WTC11 (cell line): ENCODE results near the gene SCO2.

ENCODE experiments used
- CREB1 ChIP-seq: sonication (generic); formaldehyde crosslinking; IDR thresholded peaks from 2 replicates; pipeline ENCODE4 v1.8.0; 2023; ENCODE audit warnings: mild to moderate bottlenecking, missing genetic modification reagents
- NFYB ChIP-seq: sonication (generic); formaldehyde crosslinking; conservative IDR thresholded peaks from 2 replicates; pipeline ENCODE4 v1.8.0; 2022; ENCODE audit warnings: low read depth, missing genetic modification reagents
- TF ChIP-seq, protein P1 (sequence below): sonication (generic); formaldehyde crosslinking; IDR thresholded peaks from 2 replicates; pipeline ENCODE4 v1.8.1; 2022; ENCODE audit warnings: missing genetic modification reagents, borderline replicate concordance
- TF ChIP-seq, protein P2 (sequence below): fragments of 200-600 bp; IDR thresholded peaks from 2 replicates; pipeline ENCODE4 v1.8.0; 2022; ENCODE audit warnings: antibody characterized with exemption

DNA sequence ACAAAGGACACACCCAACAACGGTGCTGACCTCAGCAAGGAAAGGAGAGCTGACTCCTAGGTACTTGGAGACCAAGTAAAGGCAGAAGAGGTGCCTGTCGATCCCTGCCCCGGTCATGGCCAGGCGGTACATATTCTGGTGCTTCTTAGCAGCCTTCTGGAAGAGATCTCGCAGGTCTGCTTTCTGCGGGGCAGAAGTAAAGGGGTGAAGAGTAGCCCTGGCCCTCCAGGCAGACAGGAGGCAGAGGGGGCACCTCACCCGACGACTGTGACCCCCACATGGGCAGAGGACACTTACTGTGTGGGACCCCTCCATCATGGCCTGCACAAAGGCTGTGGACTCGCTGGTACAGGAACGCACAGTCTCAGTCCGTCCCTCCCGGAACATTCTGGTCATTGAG, 45.5 kb upstream of the SCO2 start:
- TF ChIP-seq, protein P1, sequence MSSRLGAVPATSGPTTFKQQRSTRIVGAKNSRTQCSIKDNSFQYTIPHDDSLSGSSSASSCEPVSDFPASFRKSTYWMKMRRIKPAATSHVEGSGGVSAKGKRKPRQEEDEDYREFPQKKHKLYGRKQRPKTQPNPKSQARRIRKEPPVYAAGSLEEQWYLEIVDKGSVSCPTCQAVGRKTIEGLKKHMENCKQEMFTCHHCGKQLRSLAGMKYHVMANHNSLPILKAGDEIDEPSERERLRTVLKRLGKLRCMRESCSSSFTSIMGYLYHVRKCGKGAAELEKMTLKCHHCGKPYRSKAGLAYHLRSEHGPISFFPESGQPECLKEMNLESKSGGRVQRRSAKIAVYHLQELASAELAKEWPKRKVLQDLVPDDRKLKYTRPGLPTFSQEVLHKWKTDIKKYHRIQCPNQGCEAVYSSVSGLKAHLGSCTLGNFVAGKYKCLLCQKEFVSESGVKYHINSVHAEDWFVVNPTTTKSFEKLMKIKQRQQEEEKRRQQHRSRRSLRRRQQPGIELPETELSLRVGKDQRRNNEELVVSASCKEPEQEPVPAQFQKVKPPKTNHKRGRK = no peak
- TF ChIP-seq, protein P2, sequence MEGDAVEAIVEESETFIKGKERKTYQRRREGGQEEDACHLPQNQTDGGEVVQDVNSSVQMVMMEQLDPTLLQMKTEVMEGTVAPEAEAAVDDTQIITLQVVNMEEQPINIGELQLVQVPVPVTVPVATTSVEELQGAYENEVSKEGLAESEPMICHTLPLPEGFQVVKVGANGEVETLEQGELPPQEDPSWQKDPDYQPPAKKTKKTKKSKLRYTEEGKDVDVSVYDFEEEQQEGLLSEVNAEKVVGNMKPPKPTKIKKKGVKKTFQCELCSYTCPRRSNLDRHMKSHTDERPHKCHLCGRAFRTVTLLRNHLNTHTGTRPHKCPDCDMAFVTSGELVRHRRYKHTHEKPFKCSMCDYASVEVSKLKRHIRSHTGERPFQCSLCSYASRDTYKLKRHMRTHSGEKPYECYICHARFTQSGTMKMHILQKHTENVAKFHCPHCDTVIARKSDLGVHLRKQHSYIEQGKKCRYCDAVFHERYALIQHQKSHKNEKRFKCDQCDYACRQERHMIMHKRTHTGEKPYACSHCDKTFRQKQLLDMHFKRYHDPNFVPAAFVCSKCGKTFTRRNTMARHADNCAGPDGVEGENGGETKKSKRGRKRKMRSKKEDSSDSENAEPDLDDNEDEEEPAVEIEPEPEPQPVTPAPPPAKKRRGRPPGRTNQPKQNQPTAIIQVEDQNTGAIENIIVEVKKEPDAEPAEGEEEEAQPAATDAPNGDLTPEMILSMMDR = no peak
- TF ChIP-seq CREB1 (CRISPR knock-in tag) (no peak), NFYB (CRISPR knock-in tag) (no peak)
